K562 (cell line): Measurements from ENCODE around the gene ITGB5. TPM values are rescaled to one million over a fixed set of nuclear protein-coding genes. Genes with fewer than 3 reads are reported as not detected.

Experiments used
- BRD9 ChIP-seq: fragments of 450-650 bp; IDR thresholded peaks from 2 replicates; pipeline ENCODE4 v1.6.1; 2018; ENCODE audit warnings: low read depth; ENCODE audit not compliant: partially characterized antibody
- ESRRA ChIP-seq: fragments of 450-650 bp; IDR thresholded peaks from 2 replicates; pipeline ENCODE4 v1.6.1; 2014; ENCODE audit warnings: low read depth, mild to moderate bottlenecking, moderate library complexity, borderline replicate concordance
- FOXM1 ChIP-seq, 2 experiments: fragments of 450-650 bp in 1 of 2; sonication (generic) in 1 of 2; formaldehyde crosslinking in 1 of 2; IDR thresholded peaks; 2 replicates each; pipeline versions ENCODE4 v1.6.1 to v1.9.0; 2017 to 2022; ENCODE audit warnings: low read depth in 2 of 2, mild to moderate bottlenecking in 2 of 2, missing genetic modification reagents in 1 of 2, moderate library complexity in 1 of 2
- GABPB2 ChIP-seq: fragments of 250-450 bp; sonication (Bioruptor Pico); conservative IDR thresholded peaks from 2 replicates; pipeline ENCODE4 v1.5.1; 2021; ENCODE audit warnings: mild to moderate bottlenecking
- HLTF ChIP-seq: fragments of 450-650 bp; IDR thresholded peaks from 2 replicates; pipeline ENCODE4 v1.6.1; 2016
- KLF1 ChIP-seq: fragments of 450-650 bp; IDR thresholded peaks from 2 replicates; pipeline ENCODE4 v1.6.1; 2016; ENCODE audit warnings: missing genetic modification characterization, missing compliant biosample characterization
- PHTF2 ChIP-seq: fragments of 250-450 bp; sonication (Bioruptor Pico); IDR thresholded peaks from 2 replicates; pipeline ENCODE4 v1.5.0; 2021; ENCODE audit warnings: mild to moderate bottlenecking
- RBFOX2 ChIP-seq: fragments of 200-400 bp; formaldehyde crosslinking; IDR thresholded peaks from 2 replicates; pipeline ENCODE4 v1.6.1; 2017; ENCODE audit warnings: low read depth, mild to moderate bottlenecking, low read length, moderate library complexity
- SFPQ ChIP-seq: fragments of 200-400 bp; formaldehyde crosslinking; IDR thresholded peaks from 2 replicates; pipeline ENCODE4 v1.6.1; 2017; ENCODE audit warnings: mild to moderate bottlenecking, low read depth, low read length, moderate library complexity
- SMARCA4 ChIP-seq: fragments of 450-650 bp; IDR thresholded peaks from 2 replicates; pipeline ENCODE4 v1.6.1; 2016
- STAT5A ChIP-seq: IDR thresholded peaks from 2 replicates; pipeline ENCODE4 v1.6.1; 2012; ENCODE audit warnings: low read length, inconsistent platforms, borderline replicate concordance
- TAF9B ChIP-seq: fragments of 450-650 bp; IDR thresholded peaks from 2 replicates; pipeline ENCODE4 v1.6.1; 2018; ENCODE audit warnings: mild to moderate bottlenecking; ENCODE audit not compliant: partially characterized antibody
- ZBTB7A ChIP-seq: IDR thresholded peaks from 2 replicates; pipeline ENCODE4 v1.6.1; 2011; ENCODE audit warnings: low read depth, mild to moderate bottlenecking, low read length, moderate library complexity, borderline replicate concordance; ENCODE audit not compliant: control insufficient read depth
- ZNF316 ChIP-seq: fragments of 450-650 bp; IDR thresholded peaks from 2 replicates; pipeline ENCODE4 v1.6.1; 2016
- polyA plus RNA-seq, 8 experiments: library from polyadenylated mRNA; depleted of rRNA in 4 of 8; stranded (reverse) in 5 of 8; unstranded in 3 of 8; fragments of >200 nt; fragmentation: Nextera tagmentation in 2 of 8; fragmentation: Illumina TruSeq in 1 of 8; extraction: Ambion mirVana in 2 of 8; extraction: Trizol in 1 of 8; gene quantifications; 2 replicates each; pipeline versions ENCODE4 v1.2.1 to v1.2.3, GENCODE V29; 2011 to 2014; ENCODE audit warnings: inconsistent platforms in 1 of 8, missing spikeins in 1 of 8
- total RNA-seq, 7 experiments: library from RNA; depleted of rRNA in 6 of 7; stranded (reverse); fragments of >200 nt in 6 of 7; fragmentation: Illumina TruSeq in 2 of 7; extraction: Trizol in 2 of 7; gene quantifications; 2 replicates each; pipeline versions ENCODE4 v1.2.1 to v1.2.3, GENCODE V29; 2011 to 2021; ENCODE audit warnings: low replicate concordance in 1 of 7
- TF ChIP-seq, protein P1 (sequence below): sonication (generic); formaldehyde crosslinking; IDR thresholded peaks from 2 replicates; pipeline ENCODE4 v1.9.0; 2022; ENCODE audit warnings: mild to moderate bottlenecking, missing genetic modification reagents

ITGB5 gene
- total and polyA plus RNA-seq, 9 of the 15 experiments (the other 6 are each of a cell fraction or from before 2014, with no cell fraction given): 1.7 to 46.8 (median 9.9) TPM

- TF ChIP-seq STAT5A (peak; percentile 18; the same call in 1 of the 2 replicates), RBFOX2 (peak; percentile 20; the same call in 1 of the 2 replicates), PHTF2 (CRISPR knock-in tag) (no peak), HLTF (no peak), GABPB2 (CRISPR knock-in tag) (no peak), ZBTB7A (peak; percentile 59; the same call in 1 of the 2 replicates), KLF1 (tag) (0 out of 2 replicates have a peak, but pooled peaks have one; percentile 36), TAF9B (no peak), SMARCA4 (peak; percentile 78), FOXM1 (IDR thresholded peaks at IDR 0.05; ENCODE audit: low read depth) (0 out of 2 replicates have a peak, but pooled peaks have one; percentile 27), FOXM1 (CRISPR knock-in tag; IDR thresholded peaks at IDR 0.05; ENCODE audit: low read depth) (no peak), SFPQ (no peak), BRD9 (peak; percentile 23), ZNF316 (peak; percentile 94), ESRRA (0 out of 2 replicates have a peak, but pooled peaks have one; percentile 21)
- TF ChIP-seq, protein P1, sequence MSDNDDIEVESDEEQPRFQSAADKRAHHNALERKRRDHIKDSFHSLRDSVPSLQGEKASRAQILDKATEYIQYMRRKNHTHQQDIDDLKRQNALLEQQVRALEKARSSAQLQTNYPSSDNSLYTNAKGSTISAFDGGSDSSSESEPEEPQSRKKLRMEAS: peak; percentile 82
These were observed 10.7 kb downstream of the ITGB5 start (continued) for GRCh38 chr3:124876401-124876878.
